HEK293 (cell line): Measurements from ENCODE around the gene AAK1.
"Not testable (repeated sequence)": the region's sequence is repeated elsewhere in the genome, so short reads cannot be mapped to it uniquely, and the experiment has no call there.

Experiments used
- CTCF ChIA-PET: fragments of 350-600 bp; formaldehyde crosslinking; extraction: SDS; loops from one replicate; lab custom pipeline; 2021; ENCODE audit warnings: antibody characterized with exemption; lab: Yijun Ruan, JAX
- POLR2A ChIA-PET: fragments of 300-600 bp; formaldehyde crosslinking; extraction: SDS; loops from one replicate; lab custom pipeline; 2020; ENCODE audit warnings: antibody characterized with exemption, inconsistent platforms; lab: Yijun Ruan, JAX
- H3K27ac ChIP-seq: fragments of 200-500 bp; sonication (Bioruptor generic); 2 replicates; pipeline ENCODE4 v1.5.1; 2014; ENCODE audit warnings: low read depth, low read length, control low read depth, inconsistent platforms; ENCODE audit errors: extremely low read depth
- H3K36me3 ChIP-seq, 2 experiments: fragments of 200-500 bp in 1 of 2; sonication (Bioruptor generic) in 1 of 2; 1 replicate in 1 of 2; 2 replicates in 1 of 2; pipeline ENCODE4 v1.5.1; 2014 to 2017; ENCODE audit warnings: inconsistent platforms in 2 of 2, low read length in 2 of 2; ENCODE audit not compliant: control insufficient read depth in 2 of 2, insufficient read depth in 1 of 2
- H3K4me1 ChIP-seq: fragments of 200-500 bp; sonication (Bioruptor generic); 2 replicates; pipeline ENCODE4 v1.5.1; 2014; ENCODE audit warnings: mild to moderate bottlenecking, low read length, inconsistent platforms; ENCODE audit not compliant: control insufficient read depth, insufficient read depth
- H3K4me3 ChIP-seq: 2 replicates; pipeline ENCODE4 v1.5.1; 2011; ENCODE audit warnings: low read depth, mild to moderate bottlenecking, control low read depth, low read length, moderate library complexity
- H3K9me3 ChIP-seq: fragments of 200-500 bp; sonication (Bioruptor generic); 2 replicates; pipeline ENCODE4 v1.5.1; 2014; ENCODE audit warnings: low read depth, low read length, inconsistent platforms; ENCODE audit not compliant: control insufficient read depth, insufficient read depth
- GFI1B ChIP-seq: fragments of 450-650 bp; formaldehyde crosslinking; IDR thresholded peaks from 2 replicates; pipeline ENCODE4 v1.5.1; 2016; ENCODE audit warnings: missing biosample characterization, missing genetic modification characterization
- IKZF3 ChIP-seq: fragments of 450-650 bp; IDR thresholded peaks from 2 replicates; pipeline ENCODE4 v1.5.0; 2018; ENCODE audit warnings: missing biosample characterization, mild to moderate bottlenecking, missing genetic modification characterization, moderate library complexity
- KLF10 ChIP-seq: fragments of 450-650 bp; IDR thresholded peaks from 2 replicates; pipeline ENCODE4 v1.5.1; 2018; ENCODE audit warnings: missing biosample characterization, mild to moderate bottlenecking, missing genetic modification characterization
- KLF9 ChIP-seq: fragments of 450-650 bp; formaldehyde crosslinking; IDR thresholded peaks from 2 replicates; pipeline ENCODE4 v1.5.1; 2016; ENCODE audit warnings: missing biosample characterization, missing genetic modification characterization, low read depth
- PRDM10 ChIP-seq: fragments of 450-650 bp; formaldehyde crosslinking; IDR thresholded peaks from 2 replicates; pipeline ENCODE4 v1.5.1; 2016; ENCODE audit warnings: missing biosample characterization, missing genetic modification characterization
- TRIM28 ChIP-seq: IDR thresholded peaks from 2 replicates; pipeline ENCODE4 v1.6.1; 2011; ENCODE audit warnings: low read length, control low read depth, borderline replicate concordance
- WT1 ChIP-seq: fragments of 450-650 bp; formaldehyde crosslinking; IDR thresholded peaks from 2 replicates; pipeline ENCODE4 v1.5.1; 2016; ENCODE audit warnings: missing biosample characterization, missing genetic modification characterization
- YY1 ChIP-seq: fragments of 450-650 bp; formaldehyde crosslinking; IDR thresholded peaks from 2 replicates; pipeline ENCODE4 v1.5.1; 2018; ENCODE audit warnings: missing biosample characterization, missing genetic modification characterization
- ZBTB1 ChIP-seq: fragments of 450-650 bp; formaldehyde crosslinking; IDR thresholded peaks from 2 replicates; pipeline ENCODE4 v1.5.1; 2016; ENCODE audit warnings: missing biosample characterization, missing genetic modification characterization
- ZBTB17 ChIP-seq: fragments of 450-650 bp; formaldehyde crosslinking; IDR thresholded peaks from 2 replicates; pipeline ENCODE4 v1.5.1; 2016; ENCODE audit warnings: missing biosample characterization, missing genetic modification characterization
- ZFHX2 ChIP-seq: fragments of 450-650 bp; formaldehyde crosslinking; conservative IDR thresholded peaks from 2 replicates; pipeline ENCODE4 v1.5.1; 2016; ENCODE audit warnings: missing biosample characterization, missing genetic modification characterization
- ZNF133 ChIP-seq: fragments of 450-650 bp; formaldehyde crosslinking; IDR thresholded peaks from 2 replicates; pipeline ENCODE4 v1.5.1; 2016; ENCODE audit warnings: missing biosample characterization, missing genetic modification characterization
- ZNF140 ChIP-seq: fragments of 450-650 bp; formaldehyde crosslinking; IDR thresholded peaks from 2 replicates; pipeline ENCODE4 v1.5.1; 2016; ENCODE audit warnings: missing biosample characterization, missing genetic modification characterization
- ZNF26 ChIP-seq: fragments of 450-650 bp; formaldehyde crosslinking; IDR thresholded peaks from 2 replicates; pipeline ENCODE4 v1.5.1; 2016; ENCODE audit warnings: missing biosample characterization, missing genetic modification characterization
- ZNF274 ChIP-seq, 2 experiments: fragments of 200-500 bp in 1 of 2; fragments of 450-650 bp in 1 of 2; sonication (Bioruptor generic) in 1 of 2; formaldehyde crosslinking in 1 of 2; IDR thresholded peaks; 2 replicates each; pipeline versions ENCODE4 v1.5.1 to v1.6.1; 2014 to 2016; ENCODE audit warnings: borderline replicate concordance in 1 of 2, inconsistent platforms in 1 of 2, low read length in 1 of 2, missing biosample characterization in 1 of 2, missing genetic modification characterization in 1 of 2
- ZNF280C ChIP-seq: fragments of 450-650 bp; formaldehyde crosslinking; IDR thresholded peaks from 2 replicates; pipeline ENCODE4 v1.5.1; 2016; ENCODE audit warnings: missing biosample characterization, missing genetic modification characterization
- ZNF350 ChIP-seq: fragments of 450-650 bp; formaldehyde crosslinking; IDR thresholded peaks from 2 replicates; pipeline ENCODE4 v1.5.0; 2017; ENCODE audit warnings: missing biosample characterization, mild to moderate bottlenecking, missing genetic modification characterization
- ZNF600 ChIP-seq: fragments of 450-650 bp; formaldehyde crosslinking; IDR thresholded peaks from 2 replicates; pipeline ENCODE4 v1.5.1; 2016; ENCODE audit warnings: missing biosample characterization, missing genetic modification characterization
- ZNF658 ChIP-seq: fragments of 450-650 bp; formaldehyde crosslinking; IDR thresholded peaks from 2 replicates; pipeline ENCODE4; 2016; ENCODE audit warnings: missing biosample characterization, missing genetic modification characterization
- ZNF664 ChIP-seq: fragments of 450-650 bp; formaldehyde crosslinking; IDR thresholded peaks from 2 replicates; pipeline ENCODE4 v1.5.1; 2016; ENCODE audit warnings: missing biosample characterization, missing genetic modification characterization
- ZNF677 ChIP-seq: fragments of 450-650 bp; IDR thresholded peaks from 2 replicates; pipeline ENCODE4 v1.5.0; 2018; ENCODE audit warnings: missing biosample characterization, mild to moderate bottlenecking, missing genetic modification characterization, moderate library complexity
- ZNF692 ChIP-seq: fragments of 450-650 bp; formaldehyde crosslinking; IDR thresholded peaks from 2 replicates; pipeline ENCODE4 v1.5.1; 2016; ENCODE audit warnings: missing biosample characterization, missing genetic modification characterization
- ZNF830 ChIP-seq: fragments of 450-650 bp; IDR thresholded peaks from 2 replicates; pipeline ENCODE4 v1.5.0; 2018; ENCODE audit warnings: missing biosample characterization, missing genetic modification characterization, low read depth, mild to moderate bottlenecking, moderate library complexity
- ZXDB ChIP-seq: fragments of 450-650 bp; formaldehyde crosslinking; IDR thresholded peaks from 2 replicates; pipeline ENCODE4 v1.5.1; 2016; ENCODE audit warnings: missing biosample characterization, missing genetic modification characterization

The AAK1 gene

GRCh38 chr2:69554568-69554967 is 89.0 kb downstream of the AAK1 start (continued):
- TF ChIP-seq KLF10 (tag by site-specific recombination) (no peak), ZNF692 (tag by site-specific recombination) (no peak), ZNF280C (tag by site-specific recombination) (no peak), ZNF274 (IDR thresholded peaks at IDR 0.05; ENCODE audit: low read length) (no peak), ZNF274 (tag by site-specific recombination; IDR thresholded peaks at IDR 0.05; ENCODE audit: borderline replicate concordance) (no peak), ZBTB1 (no peak), ZNF350 (no peak), ZNF658 (tag by site-specific recombination) (no peak), YY1 (tag by site-specific recombination) (no peak), ZNF140 (tag by site-specific recombination) (no peak)

GRCh38 chr2:69553991-69554390 is 89.5 kb downstream of the AAK1 start:
- H3K4me3 ChIP-seq = no peak overlapping the region
- ChIA-PET CTCF (interaction anchor here (0.6 to 6.3 kb wide), 4 partner anchors 11 to 550 kb away, joined by 3 to 57 read pairs (median 8); partner anchors contain the start of gene MXD1), POLR2A (no interaction called here)
- H3K9me3 ChIP-seq = no peaks in the 10 kb centered on the region
- no peaks in the 10 kb centered on the region for H3K4me1 ChIP-seq
- no peak overlapping the region for H3K27ac ChIP-seq
- TF ChIP-seq ZNF830 (tag by site-specific recombination) = no peak
- TF ChIP-seq WT1 (tag by site-specific recombination) = no peak
- no peak for TF ChIP-seq IKZF3 (tag by site-specific recombination)
- TF ChIP-seq TRIM28 = no peak
- TF ChIP-seq KLF9 (tag by site-specific recombination) = no peak
- no peak for TF ChIP-seq ZBTB17
- TF ChIP-seq PRDM10 (tag by site-specific recombination) = no peak
- no peak for TF ChIP-seq ZXDB
- TF ChIP-seq ZFHX2 = no peak
- TF ChIP-seq ZNF677 (tag by site-specific recombination) = no peak
- no peak for TF ChIP-seq ZNF600 (tag by site-specific recombination)
- no peak for TF ChIP-seq GFI1B (tag by site-specific recombination)
- no peak for TF ChIP-seq ZNF26
- no peak for TF ChIP-seq ZNF133 (tag by site-specific recombination)
- TF ChIP-seq ZNF664 (tag by site-specific recombination) = no peak
- peaks cover 0 to 4% of the 10 kb centered on the region in 2 experiments; a peak in 2 of 3 replicates for H3K36me3 ChIP-seq

- CTCF ChIA-PET = interaction anchor here (0.8 to 6.3 kb wide), 2 partner anchors 9 to 15 kb away, joined by 6 to 57 read pairs; no protein-coding TSS in a partner anchor
- H3K27ac ChIP-seq, H3K4me1 ChIP-seq, H3K4me3 ChIP-seq, POLR2A ChIA-PET, H3K9me3 ChIP-seq, H3K36me3 ChIP-seq: not testable (repeated sequence)
Observed at GRCh38 chr2:69550511-69550910, 93.0 kb downstream of the AAK1 start.
